ENCODE measurements around the gene EFNA5. TPM values are rescaled to one million over a fixed set of nuclear protein-coding genes. Genes with fewer than 3 reads are reported as not detected.

Gene EFNA5
- total and polyA plus RNA-seq, 10 of the 15 experiments (the other 5 are each of a cell fraction or from before 2014, with no cell fraction given): 0.19 to 12.6 (median 3.9) TPM

GRCh38 chr5:107364443-107365319 lies 306.1 kb downstream of the EFNA5 start:
- peaks cover 21% of the 10 kb centered on the region for H3K4me1 ChIP-seq (ENCODE audit: control insufficient read depth, insufficient read depth, low read length)
- H3K79me2 ChIP-seq (ENCODE audit: control insufficient read depth, insufficient read depth, low read length): no peaks in the 10 kb centered on the region
- ChIA-PET RAD21 (ENCODE audit: unreplicated experiment) (interaction anchor here (0.6 to 7.0 kb wide), 26 partner anchors 13 to 1107 kb away, joined by 3 to 42 read pairs (median 4); no protein-coding TSS in a partner anchor), CTCF (interaction anchor here (0.7 to 3.8 kb wide), 12 partner anchors 10 to 259 kb away, joined by 3 to 24 read pairs (median 3); no protein-coding TSS in a partner anchor), SMC1A (ENCODE audit: uncharacterized antibody, unreplicated experiment) (interaction anchor here (0.6 to 5.3 kb wide), 38 partner anchors 8 to 1202 kb away, joined by 3 to 50 read pairs (median 4); no protein-coding TSS in a partner anchor), POLR2A (interaction anchor here (0.6 to 2.4 kb wide), 9 partner anchors 23 to 759 kb away, joined by 3 to 12 read pairs (median 7); no protein-coding TSS in a partner anchor)
- H3K9me3 ChIP-seq (replicated peaks; ENCODE audit: control insufficient read depth, insufficient read depth, low read length): no peaks in the 10 kb centered on the region; the same call in 2 of the 3 replicates
- in situ Hi-C loops (cut with MboI) (no loop called here), intact Hi-C loops (cut with micrococcal nuclease; ENCODE audit: unreplicated experiment) (loop anchor here (1.0 to 2.0 kb wide), 4 partner anchors 24 to 308 kb away; no protein-coding TSS in a partner anchor)
- H2AFZ ChIP-seq (ENCODE audit: control insufficient read depth, low read depth, low read length): no peak overlapping the region; the same call in 1 of the 2 replicates
- no peak overlapping the region for H3K4me3 ChIP-seq
- peak overlapping the region; percentile 47 for H3K27ac ChIP-seq (ENCODE audit: control insufficient read depth, insufficient read depth)
- no peaks in the 10 kb centered on the region for H4K20me1 ChIP-seq (ENCODE audit: control insufficient read depth, insufficient read depth)
- H3K4me2 ChIP-seq (ENCODE audit: control insufficient read depth, insufficient read depth): no peak overlapping the region
- no peak overlapping the region for H3K9ac ChIP-seq (ENCODE audit: control insufficient read depth, insufficient read depth, low read length)
- no peaks in the 10 kb centered on the region for H3K27me3 ChIP-seq (replicated peaks in 1 of 2; ENCODE audit: control insufficient read depth in 2 of 2, insufficient read depth in 2 of 2, low read length in 1 of 2)
- no peaks in the 10 kb centered on the region for H3K36me3 ChIP-seq (ENCODE audit: control insufficient read depth in 2 of 2, insufficient read depth in 2 of 2, low read length in 1 of 2)
- WGBS (ENCODE audit: insufficient coverage, insufficient replicate concordance, low lambda C conversion rate, missing lambda C conversion rate): 94% methylated on average over 2 of the region's 2 CpGs
- peak; percentile 36 for ATAC-seq
- DNase-seq (ENCODE audit: low read depth, low spot score): peak; percentile 32
- no peak for FAIRE-seq
- no TSS peak for BruUV-seq (replicated peaks)
- TF ChIP-seq EP300 (IDR thresholded peaks at IDR 0.05; ENCODE audit: borderline replicate concordance in 1 of 2, control insufficient read depth in 1 of 2, low read depth in 2 of 2, low read length in 2 of 2) (peak in 1 of 2 experiments; percentile 4; a peak in 1 of 4 replicates), SPI1 (IDR thresholded peaks at IDR 0.05; ENCODE audit: borderline replicate concordance, insufficient read depth, low read depth, low read length) (peak; percentile 67; the same call in 1 of the 2 replicates), CUX1 (IDR thresholded peaks at IDR 0.05; ENCODE audit: insufficient replicate concordance, low read depth, low read length) (peak; percentile 40), ATF7 (IDR thresholded peaks at IDR 0.05; ENCODE audit: low read depth) (no peak), IKZF2 (IDR thresholded peaks at IDR 0.05) (peak; percentile 40 to 76; a peak in 3 of 4 replicates), ESRRA (IDR thresholded peaks at IDR 0.05; ENCODE audit: low read length) (no peak), MTA2 (IDR thresholded peaks at IDR 0.05; ENCODE audit: low read depth) (peak; percentile 69), IKZF1 (conservative IDR thresholded peaks at IDR 0.05) (peak; percentile 18; the same call in 1 of the 2 replicates), ZNF384 (IDR thresholded peaks at IDR 0.05; ENCODE audit: borderline replicate concordance, low read depth, low read length) (peak; percentile 59), ZNF687 (IDR thresholded peaks at IDR 0.05) (0 out of 2 replicates have a peak, but pooled peaks have one; percentile 40), RB1 (IDR thresholded peaks at IDR 0.05; ENCODE audit: borderline replicate concordance) (no peak), FOS (IDR thresholded peaks at IDR 0.05; ENCODE audit: borderline replicate concordance, extremely low read depth, insufficient read length) (no peak)
